Fibroblast of the aortic adventitia (primary cell): ENCODE data around the gene PLXNA4. TPM values are rescaled to one million over a fixed set of nuclear protein-coding genes. Genes with fewer than 3 reads are reported as not detected.

ENCODE experiments used
- DNase-seq: peaks from one replicate; pipeline ENCODE4 v3.0.0-alpha.2; 2010; ENCODE audit warnings: low read depth
- H3K4me3 ChIP-seq: 2 replicates; pipeline ENCODE4 v1.5.1; 2011; ENCODE audit warnings: low read depth, mild to moderate bottlenecking, control low read depth, low read length, moderate library complexity
- CTCF ChIP-seq: IDR thresholded peaks from 2 replicates; pipeline ENCODE4 v1.5.1; 2011; ENCODE audit warnings: mild to moderate bottlenecking, low read length, control low read depth, inconsistent platforms; ENCODE audit not compliant: insufficient read depth
- total RNA-seq: library from RNA; depleted of rRNA; stranded (reverse); fragments of >200 nt; gene quantifications from 2 replicates; pipeline ENCODE4 v1.2.3, GENCODE V29; 2012; ENCODE audit warnings: low replicate concordance

PLXNA4 gene
- 3.0 and 5.5 TPM in 2 replicates for total RNA-seq

- TF ChIP-seq CTCF, result no peak
- H3K4me3 ChIP-seq, result peak within 1 kb of the TSS; percentile 66
- peak; percentile 11 for DNase-seq
Measured at GRCh38 chr7:132575982-132576720, at the start of gene PLXNA4. TSS of gene PLXNA4 (minus strand) at chr7:132576470. CDS start at chr7:132508693, 67,777 bp downstream.

- TF ChIP-seq CTCF, result no peak
- H3K4me3 ChIP-seq, result no peak overlapping the region
- DNase-seq, result no peak
Measured at GRCh38 chr7:132625651-132626050, 49.4 kb upstream of the PLXNA4 start.

- no peak for DNase-seq
- no peak for TF ChIP-seq CTCF
- H3K4me3 ChIP-seq, result no peak overlapping the region
Measured at GRCh38 chr7:132622081-132622480, 45.8 kb upstream of the PLXNA4 start.

GRCh38 chr7:132619967-132620366 is 43.7 kb upstream of the PLXNA4 start:
- no peak overlapping the region for H3K4me3 ChIP-seq
- TF ChIP-seq CTCF, result no peak
- DNase-seq, result no peak

GRCh38 chr7:132618956-132619305 is 42.7 kb upstream of the PLXNA4 start:
- H3K4me3 ChIP-seq, result no peak overlapping the region
- peak; percentile 27 for DNase-seq
- no peak for TF ChIP-seq CTCF

- H3K4me3 ChIP-seq, result no peak overlapping the region
- DNase-seq, result no peak
Measured at GRCh38 chr7:132618271-132618955, 42.1 kb upstream of the PLXNA4 start.

More at GRCh38 chr7:132618271-132618955, 42.1 kb upstream of the PLXNA4 start:
- no peak for TF ChIP-seq CTCF
